K562 (cell line): ENCODE measurements around the gene ZNF768. TPM values are rescaled to one million over a fixed set of nuclear protein-coding genes. Genes with fewer than 3 reads are reported as not detected.
A peak's percentile ranks its signal among the peaks of the same experiment; 100 is the strongest.

Experiments used
- ARID1B ChIP-seq: fragments of 450-650 bp; IDR thresholded peaks from 2 replicates; pipeline ENCODE4 v1.6.1; 2016; ENCODE audit warnings: antibody characterized with exemption, mild to moderate bottlenecking, inconsistent platforms
- ATF7 ChIP-seq: fragments of 450-650 bp; IDR thresholded peaks from 2 replicates; pipeline ENCODE4 v1.7.1; 2014; ENCODE audit warnings: mild to moderate bottlenecking, moderate library complexity
- CHD4 ChIP-seq: fragments of 200-600 bp; sonication (generic); IDR thresholded peaks from 3 replicates; pipeline ENCODE4 v1.6.1; 2012; ENCODE audit warnings: low read depth, mild to moderate bottlenecking, mixed read lengths, low read length, inconsistent platforms; ENCODE audit not compliant: insufficient read depth, insufficient replicate concordance, poor library complexity, severe bottlenecking
- ESRRB ChIP-seq: fragments of 250-450 bp; sonication (Bioruptor Pico); IDR thresholded peaks from 2 replicates; pipeline ENCODE4 v1.5.0; 2020; ENCODE audit warnings: mild to moderate bottlenecking, moderate library complexity, borderline replicate concordance
- KDM2B ChIP-seq: fragments of 250-450 bp; sonication (Bioruptor Pico); IDR thresholded peaks from 2 replicates; pipeline ENCODE4 v1.8.0; 2021; ENCODE audit warnings: mild to moderate bottlenecking, moderate library complexity
- MIER1 ChIP-seq: fragments of 450-650 bp; IDR thresholded peaks from 2 replicates; pipeline ENCODE4 v1.6.1; 2016; ENCODE audit warnings: antibody characterized with exemption, mild to moderate bottlenecking, low read depth
- NR0B1 ChIP-seq: fragments of 450-650 bp; IDR thresholded peaks from one replicate; pipeline ENCODE4 v1.6.1; 2018; ENCODE audit warnings: mild to moderate bottlenecking, moderate library complexity; ENCODE audit not compliant: partially characterized antibody
- NR1H2 ChIP-seq: sonication (generic); formaldehyde crosslinking; IDR thresholded peaks from 2 replicates; pipeline ENCODE4 v1.4.0; 2020; ENCODE audit warnings: mild to moderate bottlenecking, missing genetic modification reagents
- PHF8 ChIP-seq: fragments of 200-600 bp; sonication (generic); IDR thresholded peaks from 2 replicates; pipeline ENCODE4 v1.6.1; 2012; ENCODE audit warnings: mixed run types, mild to moderate bottlenecking, inconsistent platforms, low read length, moderate library complexity, borderline replicate concordance
- PRPF4 ChIP-seq: fragments of 200-400 bp; formaldehyde crosslinking; IDR thresholded peaks from one replicate; pipeline ENCODE4 v1.6.1; 2017; ENCODE audit warnings: low read length, low read depth, mild to moderate bottlenecking; ENCODE audit not compliant: insufficient read depth, poor library complexity, severe bottlenecking
- REST ChIP-seq, 2 experiments: fragments of 450-650 bp; formaldehyde crosslinking in 1 of 2; IDR thresholded peaks; 2 replicates each; pipeline versions ENCODE4 v1.4.0 to v1.6.1; 2014 to 2020; ENCODE audit warnings: mild to moderate bottlenecking in 2 of 2, borderline replicate concordance in 1 of 2, low read depth in 1 of 2
- SP2 ChIP-seq: IDR thresholded peaks from 2 replicates; pipeline ENCODE4 v1.6.1; 2011; ENCODE audit warnings: mild to moderate bottlenecking, low read depth, low read length, moderate library complexity; ENCODE audit not compliant: poor library complexity, severe bottlenecking; ENCODE audit errors: extremely low read depth
- ZBTB7A ChIP-seq: IDR thresholded peaks from 2 replicates; pipeline ENCODE4 v1.6.1; 2011; ENCODE audit warnings: low read depth, mild to moderate bottlenecking, low read length, moderate library complexity, borderline replicate concordance; ENCODE audit not compliant: control insufficient read depth
- ZNF282 ChIP-seq: sonication (generic); formaldehyde crosslinking; IDR thresholded peaks from 2 replicates; pipeline ENCODE4 v1.8.1; 2023; ENCODE audit warnings: missing genetic modification reagents
- ZNF668 ChIP-seq: fragments of 250-450 bp; sonication (Bioruptor Pico); IDR thresholded peaks from 2 replicates; pipeline ENCODE4 v1.8.0; 2022; ENCODE audit warnings: mild to moderate bottlenecking, inconsistent platforms
- ZNF75A ChIP-seq: fragments of 450-650 bp; formaldehyde crosslinking; IDR thresholded peaks from 2 replicates; pipeline ENCODE4 v1.4.0; 2020; ENCODE audit warnings: mild to moderate bottlenecking
- polyA plus RNA-seq, 8 experiments: library from polyadenylated mRNA; depleted of rRNA in 4 of 8; stranded (reverse) in 5 of 8; unstranded in 3 of 8; fragments of >200 nt; fragmentation: Nextera tagmentation in 2 of 8; fragmentation: Illumina TruSeq in 1 of 8; extraction: Ambion mirVana in 2 of 8; extraction: Trizol in 1 of 8; gene quantifications; 2 replicates each; pipeline versions ENCODE4 v1.2.1 to v1.2.3, GENCODE V29; 2011 to 2014; ENCODE audit warnings: inconsistent platforms in 1 of 8, missing spikeins in 1 of 8
- total RNA-seq, 7 experiments: library from RNA; depleted of rRNA in 6 of 7; stranded (reverse); fragments of >200 nt in 6 of 7; fragmentation: Illumina TruSeq in 2 of 7; extraction: Trizol in 2 of 7; gene quantifications; 2 replicates each; pipeline versions ENCODE4 v1.2.1 to v1.2.3, GENCODE V29; 2011 to 2021; ENCODE audit warnings: low replicate concordance in 1 of 7

The ZNF768 gene
- total and polyA plus RNA-seq, 9 of the 15 experiments (the other 6 are each of a cell fraction or from before 2014, with no cell fraction given) = 0.13 to 50.7 (median 26.9) TPM

GRCh38 chr16:30526137-30526822 lies at the start of gene ZNF768 (continued):
- TF ChIP-seq NR1H2 = 0 out of 2 replicates have a peak, but pooled peaks have one; percentile 33
- TF ChIP-seq PRPF4 = no peak
- TF ChIP-seq MIER1 = 0 out of 2 replicates have a peak, but pooled peaks have one; percentile 68
- peak; percentile 94 for TF ChIP-seq REST (IDR thresholded peaks at IDR 0.05; ENCODE audit: borderline replicate concordance)
- peak; percentile 89 for TF ChIP-seq REST (CRISPR knock-in tag; IDR thresholded peaks at IDR 0.05; ENCODE audit: low read depth)
- TF ChIP-seq CHD4 = no peak
- peak; percentile 38; the same call in 1 of the 2 replicates for TF ChIP-seq PHF8
- TF ChIP-seq ATF7 = no peak
- TF ChIP-seq KDM2B (CRISPR knock-in tag) = no peak
- no peak for TF ChIP-seq NR0B1
- no peak for TF ChIP-seq ZNF282
- no peak for TF ChIP-seq ZNF668
- TF ChIP-seq ZBTB7A = peak; percentile 67; the same call in 1 of the 2 replicates
- no peak for TF ChIP-seq ZNF75A (CRISPR knock-in tag)
- TF ChIP-seq ARID1B = no peak
- no peak for TF ChIP-seq SP2
- no peak for TF ChIP-seq ESRRB (CRISPR knock-in tag)
